ENCODE data around the gene DCUN1D5. TPM values are rescaled to one million over a fixed set of nuclear protein-coding genes. Genes with fewer than 3 reads are reported as not detected.
A peak's percentile ranks its signal among the peaks of the same experiment; 100 is the strongest.
"Not testable (repeated sequence)": the region's sequence is repeated elsewhere in the genome, so short reads cannot be mapped to it uniquely, and the experiment has no call there.

Gene DCUN1D5
- total RNA-seq, 1 donor from 2014 or later: 35.8 TPM

GRCh38 chr11:103035791-103036434 lies 56.0 kb downstream of the DCUN1D5 start:
- peak overlapping the region; percentile 80 for H3K27ac Mint-ChIP-seq (ENCODE audit: unreplicated experiment)
- peaks cover 3% of the 10 kb centered on the region for H3K9me3 Mint-ChIP-seq (ENCODE audit: low read depth)
- H3K4me3 Mint-ChIP-seq (ENCODE audit: unreplicated experiment): no peak overlapping the region
- DNase-seq (ENCODE audit: low spot score): no peak
- H3K4me1 Mint-ChIP-seq (ENCODE audit: low read depth): peaks cover 28% of the 10 kb centered on the region
- peak; percentile 86 for TF ChIP-seq CTCF (IDR thresholded peaks at IDR 0.05)
- H3K27me3 Mint-ChIP-seq (ENCODE audit: low read depth): no peaks in the 10 kb centered on the region
- H3K36me3 Mint-ChIP-seq (ENCODE audit: low read depth): no peaks in the 10 kb centered on the region

- H3K27ac Mint-ChIP-seq (ENCODE audit: unreplicated experiment): no peak overlapping the region
These were observed 56.7 kb downstream of the DCUN1D5 start for GRCh38 chr11:103035216-103035615.

GRCh38 chr11:103031834-103032233 lies 60.1 kb downstream of the DCUN1D5 start:
- peak overlapping the region; percentile 1 for H3K4me3 Mint-ChIP-seq (ENCODE audit: unreplicated experiment)
- peak overlapping the region; percentile 76 for H3K27ac Mint-ChIP-seq (ENCODE audit: unreplicated experiment)
- TF ChIP-seq CTCF (IDR thresholded peaks at IDR 0.05): no peak
- H3K4me1 Mint-ChIP-seq (ENCODE audit: low read depth): peaks cover 34% of the 10 kb centered on the region
- H3K9me3 Mint-ChIP-seq (ENCODE audit: low read depth): peaks cover 3% of the 10 kb centered on the region
- H3K36me3 Mint-ChIP-seq (ENCODE audit: low read depth): no peaks in the 10 kb centered on the region
- DNase-seq (ENCODE audit: low spot score): no peak
- no peaks in the 10 kb centered on the region for H3K27me3 Mint-ChIP-seq (ENCODE audit: low read depth)

More at GRCh38 chr11:103035216-103035615, 56.7 kb downstream of the DCUN1D5 start:
- no peaks in the 10 kb centered on the region for H3K36me3 Mint-ChIP-seq (ENCODE audit: low read depth)
- TF ChIP-seq CTCF (IDR thresholded peaks at IDR 0.05): no peak
- H3K4me1 Mint-ChIP-seq (ENCODE audit: low read depth): peaks cover 28% of the 10 kb centered on the region
- H3K27me3 Mint-ChIP-seq (ENCODE audit: low read depth): no peaks in the 10 kb centered on the region
- H3K4me3 Mint-ChIP-seq (ENCODE audit: unreplicated experiment): no peak overlapping the region
- DNase-seq (ENCODE audit: low spot score): no peak
- peaks cover 3% of the 10 kb centered on the region for H3K9me3 Mint-ChIP-seq (ENCODE audit: low read depth)

- Mint-ChIP-seq H3K4me1 (ENCODE audit: low read depth) (peaks cover 24% of the 10 kb centered on the region), H3K27me3 (ENCODE audit: low read depth) (no peaks in the 10 kb centered on the region), H3K27ac (ENCODE audit: unreplicated experiment) (no peak overlapping the region), H3K9me3 (ENCODE audit: low read depth) (peaks cover 3% of the 10 kb centered on the region), H3K36me3 (ENCODE audit: low read depth) (no peaks in the 10 kb centered on the region), H3K4me3 (ENCODE audit: unreplicated experiment) (no peak overlapping the region)
- TF ChIP-seq CTCF (IDR thresholded peaks at IDR 0.05): no peak
- no peak for DNase-seq (ENCODE audit: low spot score)
These were observed 62.6 kb downstream of the DCUN1D5 start for GRCh38 chr11:103029401-103029800.

- H3K27me3 Mint-ChIP-seq (ENCODE audit: low read depth); H3K9me3 Mint-ChIP-seq (ENCODE audit: low read depth); DNase-seq (ENCODE audit: low spot score); H3K4me3 Mint-ChIP-seq (ENCODE audit: unreplicated experiment); H3K36me3 Mint-ChIP-seq (ENCODE audit: low read depth): not testable (repeated sequence)
- Mint-ChIP-seq H3K27ac (ENCODE audit: unreplicated experiment) (peak overlapping the region; percentile 61), H3K4me1 (ENCODE audit: low read depth) (peaks cover 30% of the 10 kb centered on the region)
These were observed 63.5 kb downstream of the DCUN1D5 start for GRCh38 chr11:103028304-103029020.
